Colon (tissue), 2 donors: ENCODE results near the gene EZH2.

Source experiments
- FAIRE-seq: peaks from 2 replicates; lab custom pipeline; 2012; peaks lifted over from hg19 to GRCh38; lab: Jason Lieb, UNC
- donor health status: control.
- donor health status: control.

The EZH2 gene

DNA sequence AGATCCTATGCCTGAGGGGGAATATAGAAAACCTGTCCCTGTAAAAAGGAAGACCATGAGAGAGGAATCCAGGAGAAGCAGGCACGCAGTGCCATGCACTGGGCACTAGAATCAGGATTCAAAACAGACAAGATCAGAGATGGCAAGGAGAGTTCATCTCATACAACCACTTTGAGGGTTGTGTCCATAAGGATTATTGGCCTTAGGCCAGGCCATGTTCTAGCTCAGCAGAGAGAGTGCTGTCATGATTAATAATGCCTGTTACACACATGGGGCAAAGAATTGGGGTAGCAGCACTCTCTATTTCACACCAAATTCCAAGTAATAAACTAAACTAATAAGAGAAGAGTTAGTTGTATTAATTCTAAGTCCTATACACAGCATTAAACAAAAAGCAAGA lies 29.1 kb downstream of the EZH2 start:
- no peak for FAIRE-seq

DNA sequence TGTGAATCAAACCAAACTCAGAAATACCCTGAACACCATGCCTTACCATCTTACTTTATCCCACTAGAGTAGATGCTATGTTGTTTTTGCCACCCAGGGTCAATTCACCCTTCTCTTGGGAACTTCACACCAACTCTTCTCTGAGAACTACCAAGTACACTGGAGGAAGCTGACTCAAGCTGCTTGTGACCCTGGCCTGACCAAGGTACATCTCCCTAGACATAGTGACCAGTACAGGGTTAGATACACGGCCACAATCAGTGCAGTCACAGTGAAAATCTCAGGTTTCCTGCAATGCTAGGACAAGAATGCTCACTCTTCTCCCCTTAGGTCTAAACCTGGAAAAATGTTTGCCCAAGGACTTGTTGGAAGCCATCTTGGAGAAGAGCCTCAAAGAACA lies 31.8 kb downstream of the EZH2 start:
- no peak for FAIRE-seq

GRCh38 chr7:148850564-148850963 lies 33.5 kb downstream of the EZH2 start:
- FAIRE-seq = no peak

DNA sequence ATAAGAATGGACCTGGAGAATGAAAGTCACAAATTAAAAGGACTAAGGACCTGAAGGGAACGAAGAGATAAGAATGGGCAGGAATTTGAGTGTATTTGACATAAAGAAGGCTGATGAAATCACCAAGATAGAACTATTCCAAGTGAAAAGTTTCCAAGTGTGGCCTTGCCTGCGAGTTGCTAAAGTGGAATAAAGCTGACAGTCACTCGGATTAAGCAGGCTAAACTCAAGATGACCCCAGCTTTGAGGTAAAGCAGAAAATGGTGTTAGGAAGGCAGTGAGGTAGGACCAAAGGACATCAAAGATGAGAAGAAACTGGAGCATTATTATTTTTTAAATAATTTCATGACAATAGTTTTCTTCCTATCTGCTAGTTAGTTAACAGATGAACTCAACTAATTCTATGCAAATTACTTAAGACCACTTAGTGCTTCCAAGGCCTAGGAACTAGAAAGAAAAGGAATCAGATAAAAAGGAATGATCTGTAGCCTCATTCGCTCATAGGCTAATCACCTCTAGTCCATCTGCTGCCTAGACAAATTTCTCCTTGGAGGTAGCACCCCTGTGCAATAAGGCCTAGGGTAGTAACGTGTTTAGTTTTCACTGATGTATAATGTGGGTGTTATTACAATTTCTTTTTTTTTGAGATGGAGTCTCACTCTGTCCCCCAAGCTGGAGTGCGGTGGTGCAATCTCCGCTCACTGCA lies 34.5 kb downstream of the EZH2 start:
- FAIRE-seq = no peak

DNA sequence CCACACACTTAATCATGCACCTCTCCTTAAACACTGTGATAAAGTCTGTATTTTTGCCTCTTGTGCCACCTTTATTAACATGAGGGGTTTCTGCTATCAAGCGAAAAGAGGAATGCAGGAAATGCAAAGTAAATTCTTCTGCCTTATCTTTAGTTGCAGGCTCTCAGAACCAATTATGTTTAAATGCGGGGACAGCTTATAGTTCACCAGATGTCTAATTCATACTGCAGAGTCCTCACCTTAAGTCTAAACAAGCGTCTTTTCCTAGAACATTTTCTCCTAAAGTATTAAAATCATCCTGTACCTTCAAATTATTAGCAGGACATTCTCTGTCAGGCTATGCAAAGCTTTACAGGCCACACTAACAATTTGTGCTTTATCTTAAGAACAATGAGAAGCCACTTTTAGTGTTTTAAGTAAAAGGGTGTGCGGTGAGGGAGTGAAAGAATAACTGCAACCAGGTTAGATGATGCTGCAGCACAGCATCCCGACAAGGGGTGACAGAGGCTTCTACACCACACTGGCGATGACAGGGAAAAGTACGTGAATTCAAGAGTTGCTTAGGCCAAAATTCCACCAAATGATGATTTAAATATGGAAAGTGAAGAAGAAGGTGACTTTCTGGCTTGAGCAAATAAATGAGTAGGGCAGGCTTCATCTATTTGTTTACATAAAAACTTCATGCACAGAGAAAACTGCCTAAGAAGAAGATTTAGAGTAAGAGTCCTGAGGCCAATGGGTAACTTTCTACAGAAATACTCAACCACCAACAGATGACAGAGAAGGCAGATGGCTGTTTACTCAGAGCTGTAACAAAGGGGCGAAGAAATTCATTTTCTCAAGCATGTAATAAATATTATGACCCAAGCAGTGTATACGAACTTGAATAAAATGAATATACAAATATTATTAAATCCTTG lies 36.0 kb downstream of the EZH2 start:
- FAIRE-seq = no peak

- no peak for FAIRE-seq
Measured at GRCh38 chr7:148838905-148839304, 45.2 kb downstream of the EZH2 start.

- FAIRE-seq = no peak
Measured at GRCh38 chr7:148835854-148836253, 48.2 kb downstream of the EZH2 start.

GRCh38 chr7:148834605-148835004 lies 49.5 kb downstream of the EZH2 start:
- no peak for FAIRE-seq

DNA sequence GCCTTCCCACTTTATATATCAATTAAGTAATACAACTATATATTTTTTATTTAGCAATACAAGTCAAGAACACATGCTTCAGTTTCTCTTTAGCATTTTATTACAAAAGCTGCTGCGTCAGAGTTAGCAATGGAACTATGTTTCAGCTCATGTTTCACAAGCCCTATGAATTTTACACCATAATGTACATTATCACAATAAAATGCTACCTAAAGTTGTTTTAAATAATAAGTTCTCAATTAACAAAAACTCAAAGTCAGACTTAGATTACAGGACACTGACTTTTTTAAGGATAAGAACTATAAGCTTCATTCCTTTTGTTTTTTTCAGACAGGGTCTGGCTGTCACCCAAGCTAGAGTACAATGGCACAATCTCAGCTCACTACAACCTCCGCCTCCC lies 52.3 kb downstream of the EZH2 start:
- no peak for FAIRE-seq

- FAIRE-seq = no peak
Measured at GRCh38 chr7:148830897-148831692, 53.0 kb downstream of the EZH2 start.

GRCh38 chr7:148828965-148829364 lies 55.1 kb downstream of the EZH2 start:
- no peak for FAIRE-seq

GRCh38 chr7:148825338-148825737 lies 58.8 kb downstream of the EZH2 start:
- no peak for FAIRE-seq

DNA sequence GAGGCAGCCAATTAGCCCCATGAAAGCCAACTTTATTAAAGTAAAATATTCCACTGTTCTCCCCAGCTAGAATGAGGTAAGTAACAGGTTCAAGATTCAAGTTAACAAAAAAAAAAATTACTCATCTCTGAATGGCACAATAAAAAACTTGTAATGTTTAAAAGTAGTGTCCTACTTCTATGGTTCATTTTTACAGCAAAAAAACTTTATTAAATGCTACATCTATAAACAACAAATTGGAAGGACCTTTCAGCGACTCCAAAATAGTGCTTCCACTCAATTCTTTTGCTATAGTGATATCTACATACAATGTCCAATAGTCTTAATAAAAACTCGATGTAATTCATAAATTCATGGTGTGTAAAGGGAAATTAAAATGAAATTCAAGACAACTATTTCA lies 59.2 kb downstream of the EZH2 start:
- FAIRE-seq = no peak

DNA sequence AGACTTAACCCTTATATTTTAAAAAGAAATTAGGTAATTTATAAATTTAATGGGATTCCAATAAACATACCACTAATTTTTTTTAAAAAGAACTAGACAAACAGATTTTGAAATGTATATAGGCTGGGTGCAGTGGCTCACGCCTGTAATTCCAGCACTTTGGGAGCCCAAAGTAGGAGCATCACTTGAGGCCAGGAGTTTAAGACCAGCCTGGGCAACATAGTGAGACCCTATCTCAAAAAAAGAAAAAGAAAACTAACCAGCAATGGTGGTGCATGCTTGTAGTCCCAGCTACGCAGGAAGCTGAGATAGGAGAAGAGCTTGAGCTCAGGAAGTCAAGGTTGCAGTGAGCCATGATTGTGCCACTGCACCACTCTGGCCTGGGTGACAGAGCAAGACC lies 62.7 kb downstream of the EZH2 start:
- FAIRE-seq = no peak

DNA sequence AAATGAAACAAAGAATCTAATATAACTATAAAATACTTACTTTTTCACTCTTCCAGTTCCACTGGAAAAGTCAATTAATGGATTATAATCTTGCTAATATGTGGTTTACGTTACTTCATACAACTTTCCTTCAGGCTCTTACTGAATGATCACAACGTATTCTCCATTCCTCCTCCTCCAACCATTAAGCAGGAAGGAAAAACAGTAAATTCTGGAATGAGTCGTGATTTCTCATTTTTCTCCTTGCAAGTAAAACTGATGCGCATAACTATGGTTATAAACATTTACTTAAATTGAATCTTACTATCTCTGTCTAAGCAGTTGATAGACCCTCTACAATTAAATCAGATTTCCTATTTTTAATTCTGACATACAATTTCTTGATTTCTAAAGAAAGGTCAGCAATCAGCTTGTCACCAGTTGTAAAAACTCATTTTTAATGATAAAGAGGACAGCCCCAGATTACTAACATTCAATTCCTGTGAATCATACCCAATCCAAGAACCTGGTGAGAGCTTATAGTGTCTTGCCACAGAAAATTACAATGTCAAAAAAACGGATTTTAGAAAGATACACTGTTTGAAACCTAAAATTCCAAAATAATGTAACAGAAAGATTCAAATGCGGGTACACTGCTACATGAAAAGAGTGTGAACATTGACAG lies 64.3 kb downstream of the EZH2 start:
- no peak for FAIRE-seq

DNA sequence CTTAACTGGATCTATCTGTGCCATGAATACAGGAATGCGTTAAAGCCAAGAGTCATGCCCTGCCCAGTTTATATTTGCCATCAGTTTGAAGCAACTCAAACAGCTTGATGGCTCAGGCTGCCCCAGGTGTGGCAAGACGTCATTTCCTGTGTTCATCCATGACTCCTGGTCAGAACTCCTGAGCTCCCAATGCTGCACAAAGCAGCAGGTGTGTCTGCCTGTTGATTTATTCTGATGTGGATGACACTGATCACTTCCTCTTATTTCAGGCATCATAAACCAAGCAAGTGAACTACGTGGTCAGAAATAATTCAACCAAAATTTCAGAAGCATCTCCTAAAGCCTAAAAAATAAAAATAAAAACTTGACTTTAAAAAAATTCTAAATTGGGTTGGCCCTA lies 68.5 kb downstream of the EZH2 start:
- no peak for FAIRE-seq

- no peak for FAIRE-seq
Measured at GRCh38 chr7:148814922-148815559, 69.0 kb downstream of the EZH2 start.

DNA sequence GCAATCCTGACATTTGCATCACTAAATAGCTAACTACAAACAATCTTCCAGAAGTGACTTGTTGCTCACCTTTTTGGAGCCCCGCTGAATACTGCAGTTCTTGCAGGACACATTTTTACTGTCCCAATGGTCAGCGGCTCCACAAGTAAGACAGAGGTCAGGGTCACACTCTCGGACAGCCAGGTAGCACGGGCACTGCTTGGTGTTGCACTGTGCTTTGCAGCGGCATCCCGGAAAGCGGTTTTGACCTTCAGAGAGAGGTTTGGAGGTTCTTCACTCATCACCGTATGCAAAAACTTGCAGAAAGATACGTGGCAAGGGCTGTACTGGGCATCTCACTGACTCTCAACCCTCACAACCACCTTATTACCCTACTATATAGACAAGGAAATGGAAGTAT lies 70.2 kb downstream of the EZH2 start:
- no peak for FAIRE-seq

DNA sequence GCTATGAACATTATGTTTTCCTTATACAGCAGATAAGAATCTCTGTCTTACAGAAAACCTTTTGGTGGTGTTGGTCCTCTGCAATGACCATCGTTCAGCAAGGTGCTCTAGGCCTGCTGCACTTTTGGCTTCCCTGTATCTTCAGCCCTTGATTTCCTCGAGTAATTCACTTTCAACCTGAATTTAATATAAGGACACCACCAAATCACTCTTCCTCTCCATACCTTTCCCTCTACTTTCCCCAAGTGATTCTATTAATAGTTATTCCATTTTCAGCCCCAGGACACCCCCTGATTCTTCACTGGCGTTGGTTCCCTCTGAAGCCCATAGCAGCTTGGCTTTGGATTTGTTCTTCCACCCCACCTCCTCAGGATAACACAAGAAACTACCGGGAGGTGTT lies 72.2 kb downstream of the EZH2 start:
- FAIRE-seq = no peak

GRCh38 chr7:148809856-148810255 lies 74.2 kb downstream of the EZH2 start:
- FAIRE-seq = no peak

- no peak for FAIRE-seq
Measured at GRCh38 chr7:148807436-148807835, 76.7 kb downstream of the EZH2 start.

- FAIRE-seq = no peak
Measured at GRCh38 chr7:148806187-148806586, 77.9 kb downstream of the EZH2 start.
